ENCODE data around the gene TSPAN1.
"Not testable (repeated sequence)": the region's sequence is repeated elsewhere in the genome, so short reads cannot be mapped to it uniquely, and the experiment has no call there.

The TSPAN1 gene

DNA sequence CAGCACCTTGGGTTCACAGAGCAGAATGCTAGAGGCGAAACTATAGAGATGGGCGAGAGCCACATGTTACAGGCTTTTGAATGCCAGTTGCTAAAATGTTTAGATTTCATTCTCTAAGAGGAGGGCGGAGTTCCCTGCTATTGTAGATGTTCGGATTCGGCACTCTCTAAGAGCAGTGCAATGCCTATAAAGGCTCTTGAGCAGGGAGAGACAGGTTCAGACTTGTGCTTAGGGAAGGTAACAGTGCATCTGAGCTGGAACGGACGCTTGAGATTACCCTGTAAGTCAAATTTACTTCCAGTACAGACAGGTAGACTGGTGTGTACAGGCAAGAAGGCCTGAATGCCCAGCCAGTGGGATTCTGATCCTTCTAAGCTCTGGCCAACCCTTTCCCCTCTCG lies 43.6 kb downstream of the TSPAN1 start:
- DNase-seq (ENCODE audit: low read depth in 4 of 4, low spot score in 1 of 4): no peak

DNA sequence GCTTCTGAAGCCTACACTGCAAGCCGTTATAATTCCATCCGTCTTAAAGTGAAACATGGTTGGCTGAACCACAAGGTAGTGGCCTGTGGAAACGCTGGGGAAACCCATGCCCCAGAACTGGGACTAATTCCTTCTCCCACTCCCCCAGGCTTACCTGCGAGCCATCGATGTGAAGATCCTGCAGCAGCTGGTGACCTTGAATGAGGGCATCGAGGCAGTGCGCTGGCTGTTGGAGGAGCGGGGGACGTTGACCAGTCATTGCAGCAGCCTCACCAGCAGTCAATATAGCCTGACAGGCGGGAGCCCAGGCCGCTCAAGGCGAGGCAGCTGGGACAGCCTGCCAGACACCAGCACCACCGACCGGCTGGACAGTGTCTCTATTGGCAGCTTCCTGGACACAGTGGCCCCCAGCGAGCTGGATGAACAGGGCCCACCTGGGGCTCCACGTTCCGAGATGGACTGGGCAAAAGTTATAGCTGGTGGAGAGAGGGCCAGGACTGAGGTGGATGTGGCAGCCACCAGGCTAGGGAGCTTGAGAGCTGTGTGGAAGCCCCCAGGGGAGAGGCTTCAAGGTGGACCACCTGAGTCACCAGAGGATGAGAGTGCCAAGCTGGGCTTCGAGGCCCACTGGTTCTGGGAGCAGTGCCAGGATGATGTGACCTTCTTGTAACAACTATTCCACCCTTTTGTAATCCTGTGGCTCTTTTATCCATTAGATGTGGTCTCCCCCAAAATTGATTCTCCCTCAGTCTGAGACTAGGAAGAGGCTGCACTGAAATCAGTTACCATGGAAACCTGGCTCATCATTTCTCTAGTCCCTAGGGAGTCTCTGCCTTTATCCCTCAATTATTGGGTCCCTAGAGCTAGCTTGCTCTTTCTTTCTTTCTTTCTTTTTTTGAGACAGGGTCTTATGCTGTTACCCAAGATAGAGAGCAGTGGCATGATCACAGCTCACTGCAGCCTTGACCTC lies 44.9 kb downstream of the TSPAN1 start:
- no peak for DNase-seq (ENCODE audit: low read depth in 4 of 4, low spot score in 1 of 4)

DNA sequence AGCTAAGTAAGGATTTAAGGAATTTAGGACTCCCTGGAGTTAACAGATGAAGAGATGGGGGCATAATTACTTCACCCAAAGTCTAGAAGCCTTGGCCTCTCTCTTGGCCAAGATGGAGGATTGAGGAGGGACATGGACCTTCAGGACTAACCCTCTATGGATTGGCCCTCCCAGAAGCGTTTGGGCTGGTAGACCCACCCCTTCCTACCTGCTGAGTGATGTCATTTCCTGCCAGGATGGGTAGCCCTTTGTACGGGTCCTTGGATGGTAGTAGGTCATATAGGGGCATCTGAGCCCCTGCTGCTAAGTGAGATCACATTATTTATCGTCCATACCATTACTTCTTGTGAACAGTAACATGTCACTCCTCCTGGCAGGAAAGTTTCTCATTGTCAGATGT lies 45.9 kb downstream of the TSPAN1 start:
- no peak for DNase-seq (ENCODE audit: low read depth in 4 of 4, low spot score in 1 of 4)

DNA sequence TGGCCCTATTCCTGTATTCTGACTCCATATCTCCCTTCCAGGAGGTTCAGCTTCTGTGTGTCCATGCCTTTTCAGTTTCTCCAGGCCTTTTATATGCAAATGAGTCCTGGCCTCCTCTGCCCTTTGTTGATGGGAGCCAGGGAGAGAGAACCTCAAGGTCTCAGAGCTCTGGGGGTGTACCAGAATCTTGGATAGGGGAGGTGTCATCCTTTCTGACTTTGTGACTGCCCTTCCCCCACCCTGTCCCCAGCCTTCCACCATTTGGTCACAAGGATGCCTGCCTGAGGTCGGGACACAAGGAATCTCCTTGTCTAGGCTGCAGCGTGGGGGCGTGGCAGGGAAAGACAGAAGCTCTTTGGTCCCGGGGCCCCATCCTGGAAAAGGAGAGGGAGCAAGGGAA lies 46.9 kb downstream of the TSPAN1 start:
- DNase-seq (ENCODE audit: low read depth in 4 of 4, low spot score in 1 of 4): no peak

DNA sequence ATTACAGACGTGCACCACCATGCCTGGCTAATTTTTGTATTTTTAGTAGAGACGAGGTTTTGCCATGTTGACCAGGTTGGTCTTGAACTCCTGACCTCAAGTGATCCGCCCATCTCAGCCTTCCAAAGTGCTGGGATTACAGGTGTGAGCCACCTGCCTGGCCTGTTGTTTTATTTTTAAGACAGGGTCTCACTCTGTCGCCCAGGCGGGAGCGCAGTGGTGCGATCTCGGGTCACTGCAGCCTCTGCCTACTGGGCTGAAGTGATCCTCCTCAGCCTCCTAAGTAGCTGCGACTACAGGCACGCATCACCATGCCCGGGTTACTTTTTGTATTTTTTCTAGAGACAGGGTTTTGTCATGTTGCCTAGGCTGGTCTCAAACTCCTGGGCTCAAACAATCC lies 48.2 kb downstream of the TSPAN1 start:
- DNase-seq (ENCODE audit: low read depth in 4 of 4, low spot score in 1 of 4): not testable (repeated sequence)

DNA sequence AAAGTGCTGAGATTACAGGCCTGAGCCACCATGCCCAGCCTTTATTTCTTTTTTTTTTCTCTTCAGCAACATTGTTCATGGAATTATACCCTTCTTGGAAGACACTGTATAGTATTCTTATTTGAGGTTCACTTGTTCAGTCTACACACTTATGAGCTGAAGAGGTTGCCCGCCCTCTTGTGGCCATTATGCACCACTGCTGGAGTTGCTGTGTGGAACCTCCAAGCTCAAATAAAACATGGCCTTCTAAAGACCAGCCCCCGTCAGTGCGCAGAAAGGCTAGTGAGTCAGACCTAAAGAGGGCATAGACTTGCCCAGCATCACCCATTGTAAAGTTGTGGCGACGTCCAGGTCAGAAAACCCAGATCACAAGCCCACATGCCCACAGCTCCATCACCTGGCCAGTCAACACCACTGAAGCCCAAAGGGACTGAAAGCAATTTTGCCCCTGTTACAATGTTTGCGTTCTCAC lies 48.6 kb downstream of the TSPAN1 start:
- peak in 2 of 4 experiments; percentile 25 to 42 for DNase-seq (ENCODE audit: low read depth in 4 of 4, low spot score in 1 of 4)

DNA sequence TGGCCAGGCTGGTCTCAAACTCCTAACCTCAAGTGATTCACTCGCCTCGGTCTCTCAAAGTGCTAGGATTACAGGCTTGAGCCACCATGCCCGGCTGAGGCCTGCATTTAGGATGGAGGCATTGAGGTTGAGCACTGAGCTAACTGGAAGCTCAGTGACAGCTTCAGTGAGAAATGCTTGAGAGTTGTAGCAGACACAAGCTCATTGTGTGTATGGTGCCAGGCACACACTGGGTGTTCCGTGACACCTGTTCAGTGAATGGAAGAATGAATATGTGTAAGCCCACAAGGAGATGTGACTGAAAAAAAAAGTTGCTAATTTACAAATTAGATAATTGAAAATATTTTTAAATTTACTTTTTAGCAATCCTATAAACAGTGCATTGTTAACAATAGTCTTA lies 50.1 kb downstream of the TSPAN1 start:
- no peak for DNase-seq (ENCODE audit: low read depth in 4 of 4, low spot score in 1 of 4)

DNA sequence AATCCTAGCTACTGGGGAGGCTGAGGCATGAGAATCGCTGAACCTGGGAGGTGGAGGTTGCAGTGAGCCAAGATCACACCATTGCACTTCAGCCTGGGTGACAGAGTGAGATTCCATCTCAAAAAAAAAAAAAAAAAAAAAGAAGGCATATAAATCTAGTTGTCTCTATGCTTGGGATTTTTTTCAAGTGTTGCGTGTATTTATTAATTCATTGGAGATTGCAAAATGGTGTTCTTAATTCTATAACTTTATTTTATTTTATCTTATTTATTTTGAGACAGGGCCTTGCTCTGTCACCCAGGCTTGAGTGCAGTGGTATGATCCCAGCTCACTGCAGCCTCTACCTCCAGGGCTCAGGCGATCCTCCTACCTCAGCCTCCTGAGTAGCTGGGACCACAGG lies 56.3 kb downstream of the TSPAN1 start:
- DNase-seq (ENCODE audit: low read depth in 4 of 4, low spot score in 1 of 4): not testable (repeated sequence)

Measured in stimulated activated CD4-positive, alpha-beta T cell treated with anti-CD3 and anti-CD28 coated beads, Interleukin-1b, Interleukin-23, amount 100 ng/mL, for 24 hours (primary cell).